ENCODE measurements around the gene PGAM5. TPM values are rescaled to one million over a fixed set of nuclear protein-coding genes. Genes with fewer than 3 reads are reported as not detected.

PGAM5 gene
- total RNA-seq, 1 experiment from 2014 or later = 112 TPM

GRCh38 chr12:132729541-132730320, 19.1 kb downstream of the PGAM5 start:
- Histone ChIP-seq H2BK15ac (ENCODE audit: low read depth, low read length) (no peak overlapping the region), H2AK5ac (ENCODE audit: insufficient read length, low read length) (no peak overlapping the region), H3K56ac (ENCODE audit: insufficient read length, low read depth, low read length) (no peak overlapping the region), H3K27ac (ENCODE audit: insufficient read length, low read depth, low read length) (no peak overlapping the region), H3K14ac (ENCODE audit: insufficient read depth, low read length) (no peak overlapping the region), H3K23ac (ENCODE audit: insufficient read length, low read depth, low read length) (no peak overlapping the region), H3K18ac (ENCODE audit: insufficient read length, low read depth, low read length) (no peak overlapping the region), H2BK20ac (ENCODE audit: low read depth, low read length, poor library complexity, severe bottlenecking) (no peak overlapping the region), H3K9ac (ENCODE audit: extremely low read depth, insufficient read length, low read length) (no peak overlapping the region), H3K23me2 (ENCODE audit: insufficient read length, low read depth, low read length, poor library complexity, severe bottlenecking) (no peaks in the 10 kb centered on the region), H3K79me2 (ENCODE audit: insufficient read depth, low read length) (no peaks in the 10 kb centered on the region), H2BK12ac (ENCODE audit: insufficient read length, low read depth, low read length) (no peak overlapping the region), H3K4me1 (ENCODE audit: insufficient read depth, low read length) (no peaks in the 10 kb centered on the region), H3K4me2 (ENCODE audit: insufficient read depth, insufficient read length, low read length) (no peak overlapping the region), H4K5ac (ENCODE audit: insufficient read length, low read depth, low read length) (no peak overlapping the region), H3T11ph (ENCODE audit: low read length) (no peak overlapping the region), H2BK5ac (ENCODE audit: insufficient read length, low read length) (no peak overlapping the region), H4K20me1 (ENCODE audit: control insufficient read depth, insufficient read depth, insufficient read length) (no peaks in the 10 kb centered on the region), H3K27me3 (ENCODE audit: insufficient read depth, low read length) (no peaks in the 10 kb centered on the region), H3K4ac (ENCODE audit: low read depth, low read length) (no peak overlapping the region), H2AFZ (ENCODE audit: low read length) (no peak overlapping the region), H3K79me1 (ENCODE audit: insufficient read depth, low read depth, low read length, poor library complexity, severe bottlenecking) (no peaks in the 10 kb centered on the region), H4K8ac (replicated peaks; ENCODE audit: insufficient read length, low read depth, low read length) (no peak overlapping the region), H2BK120ac (ENCODE audit: low read depth, low read length, poor library complexity, severe bottlenecking) (no peak overlapping the region), H3K9me3 (ENCODE audit: control insufficient read depth, low read depth, low read length) (no peaks in the 10 kb centered on the region), H4K91ac (ENCODE audit: insufficient read length, low read depth, low read length) (no peak overlapping the region)
- TF ChIP-seq CTCF (conservative IDR thresholded peaks at IDR 0.05) = no peak
- Mint-ChIP-seq H3K9me3 (peaks cover 13 to 16% of the 10 kb centered on the region in 2 experiments), H3K27me3 (ENCODE audit: low read depth) (no peaks in the 10 kb centered on the region), H3K4me1 (no peaks in the 10 kb centered on the region), H3K36me3 (ENCODE audit: insufficient read depth in 1 of 3, low read depth in 3 of 3) (peaks cover 85 to 96% (median 95%) of the 10 kb centered on the region in 3 experiments), H3K4me3 (no peak overlapping the region), H3K27ac (peak overlapping the region; percentile 53 to 72 (median 63); a peak in 4 of 7 replicates)
- WGBS (ENCODE audit: extremely low coverage, insufficient read length, low lambda C conversion rate) = no CpG with 5 or more reads among the region's 24 CpGs
- DNase-seq = no peak

All from H9 (cell line).